ENCODE results near the gene HIF1A. TPM values are rescaled to one million over a fixed set of nuclear protein-coding genes. Genes with fewer than 3 reads are reported as not detected.
A peak's percentile ranks its signal among the peaks of the same experiment; 100 is the strongest.

The HIF1A gene
- total and polyA plus RNA-seq, 4 donors = 28.9 to 291 (median 191) TPM

DNA sequence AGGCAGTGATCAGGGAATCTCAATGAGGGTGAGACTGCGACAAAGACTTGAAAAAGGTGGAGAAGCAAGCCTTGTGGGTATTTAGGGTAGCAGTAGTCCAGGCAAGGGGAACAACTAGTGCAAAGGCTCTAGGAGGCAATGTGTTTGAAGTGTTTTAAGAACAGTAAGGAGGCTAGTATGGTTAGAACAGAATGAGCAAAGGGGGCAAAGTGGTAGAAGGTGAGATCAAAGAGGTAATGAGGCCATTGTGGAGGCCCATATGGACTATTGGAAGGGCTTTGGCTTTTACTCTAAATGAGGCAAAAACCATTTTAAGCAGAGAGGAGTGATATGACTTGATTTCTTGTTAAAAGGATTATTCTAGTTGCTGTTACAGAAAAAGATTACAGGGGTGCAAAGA, 16.8 kb downstream of the HIF1A start:
- Histone ChIP-seq H3K9ac (ENCODE audit: insufficient read depth in 1 of 2, low read length in 2 of 2) (no peak overlapping the region), H3K4me3 (no peak overlapping the region), H3K9me3 (ENCODE audit: control insufficient read depth in 4 of 4, insufficient read depth in 3 of 4, low read length in 3 of 4) (no peaks in the 10 kb centered on the region), H3K27ac (ENCODE audit: low read depth in 1 of 2, low read length in 1 of 2) (no peak overlapping the region), H3K27me3 (ENCODE audit: control insufficient read depth in 3 of 3, insufficient read depth in 3 of 3, low read length in 2 of 3) (no peaks in the 10 kb centered on the region), H3K36me3 (ENCODE audit: control insufficient read depth in 4 of 4, insufficient read depth in 4 of 4, low read length in 4 of 4) (peaks cover 0 to 2% (median 0%) of the 10 kb centered on the region in 4 donors), H3K4me1 (ENCODE audit: control insufficient read depth in 5 of 5, insufficient read depth in 5 of 5, low read length in 5 of 5) (peaks cover 0 to 21% (median 11%) of the 10 kb centered on the region in 5 donors)
- TF ChIP-seq, protein P1, sequence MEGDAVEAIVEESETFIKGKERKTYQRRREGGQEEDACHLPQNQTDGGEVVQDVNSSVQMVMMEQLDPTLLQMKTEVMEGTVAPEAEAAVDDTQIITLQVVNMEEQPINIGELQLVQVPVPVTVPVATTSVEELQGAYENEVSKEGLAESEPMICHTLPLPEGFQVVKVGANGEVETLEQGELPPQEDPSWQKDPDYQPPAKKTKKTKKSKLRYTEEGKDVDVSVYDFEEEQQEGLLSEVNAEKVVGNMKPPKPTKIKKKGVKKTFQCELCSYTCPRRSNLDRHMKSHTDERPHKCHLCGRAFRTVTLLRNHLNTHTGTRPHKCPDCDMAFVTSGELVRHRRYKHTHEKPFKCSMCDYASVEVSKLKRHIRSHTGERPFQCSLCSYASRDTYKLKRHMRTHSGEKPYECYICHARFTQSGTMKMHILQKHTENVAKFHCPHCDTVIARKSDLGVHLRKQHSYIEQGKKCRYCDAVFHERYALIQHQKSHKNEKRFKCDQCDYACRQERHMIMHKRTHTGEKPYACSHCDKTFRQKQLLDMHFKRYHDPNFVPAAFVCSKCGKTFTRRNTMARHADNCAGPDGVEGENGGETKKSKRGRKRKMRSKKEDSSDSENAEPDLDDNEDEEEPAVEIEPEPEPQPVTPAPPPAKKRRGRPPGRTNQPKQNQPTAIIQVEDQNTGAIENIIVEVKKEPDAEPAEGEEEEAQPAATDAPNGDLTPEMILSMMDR (IDR thresholded peaks at IDR 0.05; ENCODE audit: control extremely low read depth, extremely low read depth) = no peak
- DNase-seq = no peak
- 97 to 99% methylated on average over 1 of the region's 1 CpG for WGBS, 2 donors
- no peak for ATAC-seq (ENCODE audit: insufficient read depth, low FRiP score)

DNA sequence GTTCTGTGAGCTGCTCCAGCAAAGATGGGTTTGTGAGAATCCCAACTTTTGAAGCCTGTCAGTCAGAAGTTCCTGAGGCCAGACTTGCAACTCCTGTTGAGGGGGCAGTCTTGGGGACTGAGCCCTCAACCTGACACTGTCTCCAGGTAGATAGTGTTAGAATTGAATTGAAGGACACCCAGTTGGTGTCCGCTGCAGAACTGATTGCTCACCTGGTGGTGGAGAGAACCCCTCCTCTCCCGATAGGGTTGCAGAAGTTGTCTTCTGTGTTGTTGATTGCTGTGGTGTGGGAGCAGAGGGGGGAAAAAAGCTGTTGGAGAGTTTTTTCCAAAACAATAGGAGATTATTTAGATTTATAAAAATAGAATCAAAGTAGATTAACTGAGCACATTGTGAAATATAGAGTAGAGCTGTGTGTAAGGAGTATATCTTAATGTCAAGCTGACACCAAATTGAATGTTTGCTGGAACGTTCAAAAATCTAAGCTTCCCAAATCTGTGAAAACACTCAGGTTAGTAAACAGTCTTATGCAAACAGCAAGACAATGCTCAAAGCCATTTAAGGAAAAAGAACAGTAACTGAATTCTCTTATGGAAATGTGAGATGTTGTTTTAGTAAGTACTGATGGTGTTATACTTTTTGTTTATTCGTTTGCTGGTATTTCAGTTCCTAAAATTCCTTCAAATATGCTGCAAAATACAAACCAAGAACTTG, 18.6 kb downstream of the HIF1A start:
- no peak overlapping the region for H3K4me3 ChIP-seq
- H3K9ac ChIP-seq (ENCODE audit: insufficient read depth in 1 of 2, low read length in 2 of 2) = no peak overlapping the region
- ATAC-seq (ENCODE audit: insufficient read depth, low FRiP score) = no peak
- TF ChIP-seq, protein P1 (IDR thresholded peaks at IDR 0.05; ENCODE audit: control extremely low read depth, extremely low read depth) = no peak
- H3K27ac ChIP-seq (ENCODE audit: low read depth in 1 of 2, low read length in 1 of 2) = no peak overlapping the region
- peaks cover 0 to 2% (median 0%) of the 10 kb centered on the region in 4 donors for H3K36me3 ChIP-seq (ENCODE audit: control insufficient read depth in 4 of 4, insufficient read depth in 4 of 4, low read length in 4 of 4)
- WGBS, 2 donors = 63 to 71% methylated on average over 4 of the region's 4 CpGs
- H3K9me3 ChIP-seq (ENCODE audit: control insufficient read depth in 4 of 4, insufficient read depth in 3 of 4, low read length in 3 of 4) = no peaks in the 10 kb centered on the region
- DNase-seq = peak in 1 of 3 donors; percentile 6
- no peaks in the 10 kb centered on the region for H3K27me3 ChIP-seq (ENCODE audit: control insufficient read depth in 3 of 3, insufficient read depth in 3 of 3, low read length in 2 of 3)
- H3K4me1 ChIP-seq (ENCODE audit: control insufficient read depth in 5 of 5, insufficient read depth in 5 of 5, low read length in 5 of 5) = peaks cover 0 to 29% (median 13%) of the 10 kb centered on the region in 5 donors

DNA sequence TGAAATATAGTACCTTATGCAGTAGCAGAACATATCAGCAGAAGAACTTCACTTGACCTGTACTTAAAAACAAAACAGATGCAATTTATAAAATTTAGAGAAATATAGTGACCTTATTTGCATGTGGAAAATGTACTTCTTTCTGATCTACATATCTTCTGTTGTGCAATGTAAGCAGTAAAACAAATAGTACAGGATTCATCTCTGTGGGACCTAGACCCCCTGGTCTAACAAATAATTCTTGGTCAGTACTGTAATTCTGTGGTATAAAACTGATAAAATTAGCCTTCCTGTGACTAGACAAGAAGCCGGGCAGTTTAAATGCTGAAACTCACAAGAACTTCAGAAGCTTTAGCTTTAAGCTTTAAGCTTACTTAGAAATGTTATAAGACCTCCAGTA, 21.6 kb downstream of the HIF1A start:
- Histone ChIP-seq H3K27me3 (ENCODE audit: control insufficient read depth in 3 of 3, insufficient read depth in 3 of 3, low read length in 2 of 3) (no peaks in the 10 kb centered on the region), H3K36me3 (ENCODE audit: control insufficient read depth in 4 of 4, insufficient read depth in 4 of 4, low read length in 4 of 4) (peaks cover 0 to 6% (median 3%) of the 10 kb centered on the region in 4 donors), H3K27ac (ENCODE audit: low read depth in 1 of 2, low read length in 1 of 2) (no peak overlapping the region), H3K4me1 (ENCODE audit: control insufficient read depth in 5 of 5, insufficient read depth in 5 of 5, low read length in 5 of 5) (peaks cover 5 to 38% (median 15%) of the 10 kb centered on the region in 5 donors), H3K9me3 (ENCODE audit: control insufficient read depth in 4 of 4, insufficient read depth in 3 of 4, low read length in 3 of 4) (no peaks in the 10 kb centered on the region), H3K9ac (ENCODE audit: insufficient read depth in 1 of 2, low read length in 2 of 2) (no peak overlapping the region), H3K4me3 (no peak overlapping the region)
- TF ChIP-seq, protein P1 (IDR thresholded peaks at IDR 0.05; ENCODE audit: control extremely low read depth, extremely low read depth) = no peak
- 37 to 68% methylated on average over 1 of the region's 1 CpG for WGBS, 2 donors
- no peak for ATAC-seq (ENCODE audit: insufficient read depth, low FRiP score)
- no peak for DNase-seq

Data from lung (tissue), 12 donors.